Hindlimb muscle (tissue), 1 donor: ENCODE results near the gene EGFR. TPM values are rescaled to one million over a fixed set of nuclear protein-coding genes. Genes with fewer than 3 reads are reported as not detected.

Source experiments
- DNase-seq: peaks from one replicate; pipeline ENCODE4 v3.0.0-alpha.2; 2013
- polyA plus RNA-seq: library from polyadenylated mRNA; unstranded; fragments of 120-200 nt; gene quantifications from one replicate; pipeline ENCODE4 v1.2.1, GENCODE V29; 2013; ENCODE audit not compliant: insufficient read length

EGFR gene
- 21.0 TPM for polyA plus RNA-seq

GRCh38 chr7:55018361-55019190, at the start of gene EGFR:
Gene EGFR (plus strand): TSS chr7:55019017. CDS start chr7:55019278, 261 bp downstream.
- peak; percentile 89 for DNase-seq

- no peak for DNase-seq
These were observed 49.4 kb upstream of the EGFR start for GRCh38 chr7:54969208-54969967.

DNA sequence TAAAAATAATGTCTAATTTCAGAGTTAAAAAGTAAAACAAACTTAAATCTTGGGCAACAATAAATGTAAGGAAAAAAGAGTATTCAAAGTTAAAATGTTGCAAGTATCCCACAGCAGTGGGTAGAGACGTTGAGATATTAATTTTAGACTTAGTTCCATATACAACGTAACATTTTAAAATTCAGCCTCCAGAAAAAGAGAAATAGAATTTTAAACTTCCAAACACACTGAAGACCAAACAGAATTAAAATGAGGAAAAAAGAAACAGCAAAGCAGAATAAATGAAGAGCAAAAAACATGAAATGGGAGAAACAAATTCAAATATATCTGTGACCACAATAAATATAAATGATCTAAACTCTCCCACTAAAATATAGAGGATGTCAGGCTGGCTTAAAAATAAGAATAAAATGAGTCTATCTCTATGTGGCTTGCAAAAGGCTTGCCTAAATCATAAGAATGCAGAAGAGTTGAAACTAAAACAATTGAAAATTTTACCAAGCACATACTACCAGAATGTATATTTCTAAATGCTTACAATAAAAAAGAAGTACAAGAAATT, 46.0 kb upstream of the EGFR start:
- no peak for DNase-seq

DNA sequence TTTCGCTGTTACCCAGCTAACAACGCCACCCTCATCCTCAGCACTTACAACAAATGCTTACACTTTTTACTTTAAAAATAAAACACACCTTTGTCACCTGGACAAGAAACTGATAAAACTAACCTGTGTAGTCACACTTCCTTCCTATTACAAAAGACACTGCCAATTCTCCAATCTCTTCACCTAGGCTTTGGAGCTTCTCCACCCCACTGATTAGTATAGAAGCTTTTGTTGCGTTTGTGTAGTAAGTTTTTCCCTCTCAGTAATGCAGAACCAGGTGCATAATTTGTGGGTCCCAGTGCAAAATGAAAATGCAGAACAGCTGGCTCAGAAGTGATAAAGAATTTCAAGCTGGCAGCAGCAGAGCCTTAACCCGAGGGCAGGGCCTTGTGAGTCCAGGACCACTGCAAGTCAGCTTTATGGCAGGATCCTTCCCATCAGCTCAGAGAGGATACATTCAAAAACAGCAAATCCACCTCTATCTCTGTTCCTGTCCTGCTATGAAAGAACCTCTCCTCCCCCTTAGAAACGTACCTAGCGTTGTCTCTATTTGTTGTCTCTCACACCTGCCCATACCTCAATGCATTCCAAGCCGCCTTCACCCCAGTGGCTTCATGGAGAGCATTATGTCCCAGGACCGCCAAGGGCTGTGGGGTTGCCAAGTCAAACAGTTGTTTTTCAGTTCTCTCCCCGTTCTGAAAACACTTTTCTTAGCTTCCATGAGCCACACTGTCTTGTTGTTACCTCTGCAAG, 40.3 kb upstream of the EGFR start:
- no peak for DNase-seq

DNA sequence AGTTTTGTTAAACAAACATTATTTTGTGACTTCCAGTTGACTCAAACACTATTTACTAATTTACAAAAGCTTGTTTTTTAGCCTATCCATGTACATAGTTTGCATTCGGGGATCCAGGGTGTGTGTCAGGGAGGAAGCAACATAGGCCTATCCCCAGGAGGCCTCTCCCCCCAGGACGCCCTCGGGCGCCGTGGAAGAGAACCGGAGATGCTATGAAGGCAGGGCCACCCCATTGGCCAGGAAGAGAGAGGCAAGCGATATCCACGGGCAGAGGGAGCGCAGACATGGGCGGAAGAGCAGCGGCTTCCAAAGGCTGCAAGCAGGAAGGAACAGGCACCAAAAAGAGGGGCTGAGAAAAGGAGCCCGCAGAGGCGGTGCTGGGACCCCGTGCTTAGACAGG, 38.3 kb upstream of the EGFR start:
- no peak for DNase-seq

DNA sequence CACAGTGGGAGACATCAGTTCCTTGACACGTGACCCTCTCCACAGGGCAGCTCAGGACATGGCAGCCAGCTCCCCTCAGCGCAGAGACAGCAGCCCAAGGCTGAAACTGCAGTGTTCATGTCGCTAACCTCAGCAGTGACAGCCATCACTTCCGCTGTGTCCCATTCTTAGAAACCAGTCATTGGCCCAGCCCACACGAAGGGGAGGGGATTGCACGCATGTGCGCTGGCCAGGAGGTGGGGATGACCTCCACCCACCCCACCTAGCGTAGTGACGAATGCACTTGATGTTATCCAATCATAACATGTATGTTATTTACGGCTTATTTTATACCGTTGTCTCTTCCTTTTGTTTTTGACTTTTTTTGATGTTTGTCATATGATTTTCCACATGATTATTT, 36.9 kb upstream of the EGFR start:
- no peak for DNase-seq

- DNase-seq: no peak
These were observed 33.1 kb upstream of the EGFR start for GRCh38 chr7:54985426-54986330.

- DNase-seq: no peak
These were observed 32.1 kb upstream of the EGFR start for GRCh38 chr7:54986716-54987115.

- DNase-seq: no peak
These were observed 31.0 kb upstream of the EGFR start for GRCh38 chr7:54987772-54988171.

DNA sequence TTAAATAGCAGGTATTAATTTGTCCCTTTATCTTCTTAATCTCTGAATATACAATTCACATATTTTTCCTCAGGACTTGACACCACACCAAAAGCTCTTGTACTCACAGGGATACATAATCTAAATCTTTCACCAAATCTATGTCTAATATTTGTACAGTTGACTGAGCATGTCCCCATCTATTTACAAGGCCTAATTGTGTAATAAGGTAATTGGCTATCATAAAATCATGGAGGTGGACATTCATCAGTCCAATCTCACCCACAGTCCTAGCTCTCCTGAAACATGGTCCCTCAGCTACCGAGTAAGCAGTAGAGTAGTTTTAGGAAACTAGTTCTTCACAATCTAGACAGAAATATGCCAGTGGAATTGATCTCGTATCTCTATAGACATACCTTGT, 30.3 kb upstream of the EGFR start:
- no peak for DNase-seq

GRCh38 chr7:54989453-54990225, 29.2 kb upstream of the EGFR start:
- no peak for DNase-seq

DNA sequence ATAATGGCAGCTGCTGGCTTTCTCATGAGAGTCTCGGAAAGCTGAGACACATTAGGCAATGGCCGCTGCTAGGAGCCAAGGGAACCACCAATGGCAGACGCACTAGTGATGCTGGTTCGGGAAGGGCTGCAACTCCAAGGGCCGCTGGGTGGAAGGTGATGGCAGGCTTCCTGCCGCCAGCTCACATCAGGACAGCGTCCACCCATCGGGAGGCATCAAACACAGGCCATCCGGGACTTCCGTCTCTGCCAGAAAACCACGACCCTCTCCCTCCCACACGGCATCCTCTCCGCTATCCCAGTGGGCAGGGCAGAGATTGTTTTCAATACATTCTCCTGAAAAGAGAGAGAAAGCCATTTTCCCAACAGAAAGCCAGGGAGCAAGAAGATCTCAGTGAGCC, 27.5 kb upstream of the EGFR start:
- DNase-seq: no peak

DNA sequence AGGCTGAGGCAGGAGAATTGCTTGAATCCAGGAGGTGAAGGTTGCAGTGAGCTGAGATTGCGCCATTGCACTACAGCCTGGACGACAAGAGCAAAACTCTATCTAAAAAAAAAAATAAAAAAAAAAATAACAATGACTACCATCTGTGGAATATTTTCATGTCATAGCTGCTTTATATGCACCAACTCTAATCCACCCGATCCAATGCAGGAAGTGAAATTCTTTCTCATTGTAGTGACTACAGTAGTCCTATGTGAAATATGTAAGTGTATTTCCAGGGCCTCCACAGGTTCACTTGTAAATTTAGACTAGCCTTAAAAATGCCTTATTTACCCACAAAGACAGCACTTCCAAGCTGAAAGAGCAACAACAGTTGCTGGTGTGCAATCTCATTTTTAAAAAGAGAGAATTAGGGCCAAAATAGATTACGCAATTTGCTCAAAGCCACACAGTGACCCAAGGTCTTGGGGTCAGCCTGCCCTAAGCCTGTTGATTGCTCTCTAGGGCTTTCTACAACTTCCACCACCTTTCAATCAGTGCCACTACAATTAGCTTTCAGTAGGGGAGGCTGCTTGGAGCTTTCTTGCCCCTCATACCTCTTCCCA, 25.8 kb upstream of the EGFR start:
- DNase-seq: no peak

GRCh38 chr7:54995166-54995565, 23.7 kb upstream of the EGFR start:
- no peak for DNase-seq

DNA sequence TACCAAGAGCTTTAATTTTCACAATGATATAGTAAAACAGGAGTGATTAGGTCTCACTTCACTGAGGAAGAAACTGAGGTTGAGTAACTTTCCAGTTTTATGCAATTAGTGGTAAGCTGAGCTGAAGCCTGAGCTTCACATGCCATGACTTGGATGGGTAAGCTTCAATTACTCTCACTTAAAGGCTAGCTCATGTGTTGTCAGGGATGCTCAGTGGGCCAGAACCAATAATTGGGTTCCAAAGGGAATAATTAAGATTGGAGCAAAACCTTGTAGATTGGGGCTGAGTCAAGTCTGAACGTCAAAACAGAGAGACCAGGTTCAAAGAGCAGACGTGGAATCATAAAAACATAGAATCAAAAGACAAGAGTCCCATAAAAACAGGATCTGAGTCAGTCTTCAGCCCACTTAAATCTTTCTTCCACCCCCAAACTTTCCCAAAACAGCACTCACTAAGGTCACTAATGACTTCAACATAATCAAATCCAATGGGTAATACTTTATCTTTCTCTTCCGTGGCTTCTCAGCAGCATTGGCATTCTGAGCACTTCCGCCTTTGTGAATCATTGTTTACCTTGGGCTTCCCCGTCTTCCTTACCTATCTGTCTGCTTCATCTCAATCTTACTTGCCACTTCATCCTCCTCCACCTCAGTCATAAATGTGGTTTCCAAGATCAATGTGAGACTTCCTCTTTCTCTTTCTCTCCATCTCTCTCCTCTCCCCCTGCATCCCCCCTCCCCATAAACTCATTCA, 23.0 kb upstream of the EGFR start:
- DNase-seq: no peak

- no peak for DNase-seq
These were observed 22.4 kb upstream of the EGFR start for GRCh38 chr7:54996391-54996790.

DNA sequence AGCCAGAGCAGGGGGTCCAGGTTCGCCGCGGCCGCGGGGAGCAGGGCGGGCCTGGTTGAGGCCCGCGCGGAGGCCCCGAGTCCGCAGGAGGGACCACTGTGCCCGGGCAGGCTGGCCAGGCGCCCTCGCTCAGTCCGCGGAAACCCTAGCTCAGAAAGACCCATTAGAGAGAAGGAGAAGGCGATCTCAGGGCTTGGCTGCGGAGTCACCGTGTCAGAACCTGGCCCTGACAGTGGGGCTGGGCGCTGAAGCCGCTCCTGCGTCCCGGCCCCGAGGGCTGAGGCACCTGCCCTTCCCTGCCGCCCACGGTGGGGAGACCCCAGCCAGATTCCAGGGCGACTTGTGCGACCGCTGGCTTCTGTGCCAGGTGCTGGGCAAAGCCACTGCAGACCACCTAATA, 14.2 kb upstream of the EGFR start:
- no peak for DNase-seq

GRCh38 chr7:55005241-55005851, 13.5 kb upstream of the EGFR start:
- DNase-seq: no peak

- DNase-seq: no peak
These were observed 12.3 kb upstream of the EGFR start for GRCh38 chr7:55006499-55006898.
